Upper lobe of left lung (tissue), 4 donors: Measurements from ENCODE around the gene ORC4.
A peak's percentile ranks its signal among the peaks of the same experiment; 100 is the strongest.

ENCODE experiments used
- POLR2AphosphoS5 ChIP-seq, 2 donors: sonication (generic); formaldehyde crosslinking; IDR thresholded peaks; one replicate each; pipeline ENCODE4 v1.5.1; 2017; ENCODE audit warnings: antibody characterized with exemption in 2 of 2
- TF ChIP-seq, protein P1 (sequence below), 6 experiments: fragments of 450-650 bp in 4 of 6; fragments of 200-600 bp in 2 of 6; sonication (generic) in 2 of 6; IDR thresholded peaks; one replicate each; pipeline ENCODE4 v1.5.1; 2016 to 2019; ENCODE audit warnings: antibody characterized with exemption in 6 of 6

DNA sequence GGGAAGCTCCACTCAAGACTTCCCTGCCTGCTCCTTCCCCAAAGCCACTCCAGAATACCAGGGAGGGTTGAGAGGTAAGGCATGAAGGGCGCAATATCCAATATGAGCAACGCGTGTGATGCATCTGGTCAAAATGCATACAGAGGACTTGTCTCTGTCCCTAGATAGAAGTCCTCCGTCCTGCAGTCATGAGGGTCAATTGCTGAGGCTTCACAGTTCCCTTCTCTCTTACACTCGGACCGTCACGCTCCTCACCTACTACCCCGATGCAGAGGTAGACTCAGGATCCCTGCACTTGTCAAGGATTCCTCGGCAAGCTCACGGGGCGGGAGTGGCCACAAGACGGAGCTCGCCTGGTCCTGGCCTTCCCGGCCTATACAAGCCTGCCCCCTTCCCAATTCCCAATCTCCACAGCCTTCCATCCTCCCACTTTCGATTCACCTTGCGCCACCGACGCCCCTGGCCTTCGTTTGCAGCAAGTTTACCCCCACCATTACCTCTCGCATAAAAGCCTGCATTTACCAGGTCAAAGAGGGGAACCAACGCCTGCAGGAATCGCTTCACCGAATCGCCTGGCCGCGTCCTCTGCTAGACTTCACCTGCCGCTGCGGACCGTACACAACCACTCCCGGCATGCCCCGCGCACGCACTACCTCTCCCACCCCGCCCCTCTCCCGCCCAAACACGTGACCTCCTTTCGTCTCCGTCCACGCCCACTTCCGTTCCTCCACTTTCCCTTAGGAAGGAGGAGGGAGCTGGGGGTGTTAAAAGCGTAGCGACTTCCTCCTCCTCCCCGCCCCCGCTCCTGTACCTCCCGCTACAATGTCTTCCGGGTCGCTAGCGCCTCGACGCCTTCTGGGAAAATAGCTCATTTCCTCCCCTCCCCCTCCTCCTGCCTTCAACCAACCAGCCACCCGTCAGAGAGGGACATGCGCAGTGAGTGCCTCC is at the start of gene ORC4:
- TF ChIP-seq, protein P1, sequence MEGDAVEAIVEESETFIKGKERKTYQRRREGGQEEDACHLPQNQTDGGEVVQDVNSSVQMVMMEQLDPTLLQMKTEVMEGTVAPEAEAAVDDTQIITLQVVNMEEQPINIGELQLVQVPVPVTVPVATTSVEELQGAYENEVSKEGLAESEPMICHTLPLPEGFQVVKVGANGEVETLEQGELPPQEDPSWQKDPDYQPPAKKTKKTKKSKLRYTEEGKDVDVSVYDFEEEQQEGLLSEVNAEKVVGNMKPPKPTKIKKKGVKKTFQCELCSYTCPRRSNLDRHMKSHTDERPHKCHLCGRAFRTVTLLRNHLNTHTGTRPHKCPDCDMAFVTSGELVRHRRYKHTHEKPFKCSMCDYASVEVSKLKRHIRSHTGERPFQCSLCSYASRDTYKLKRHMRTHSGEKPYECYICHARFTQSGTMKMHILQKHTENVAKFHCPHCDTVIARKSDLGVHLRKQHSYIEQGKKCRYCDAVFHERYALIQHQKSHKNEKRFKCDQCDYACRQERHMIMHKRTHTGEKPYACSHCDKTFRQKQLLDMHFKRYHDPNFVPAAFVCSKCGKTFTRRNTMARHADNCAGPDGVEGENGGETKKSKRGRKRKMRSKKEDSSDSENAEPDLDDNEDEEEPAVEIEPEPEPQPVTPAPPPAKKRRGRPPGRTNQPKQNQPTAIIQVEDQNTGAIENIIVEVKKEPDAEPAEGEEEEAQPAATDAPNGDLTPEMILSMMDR (IDR thresholded peaks at IDR 0.05), result peak in 4 of 6 experiments; percentile 13 to 55 (median 32)
- peak; percentile 87 to 92 for TF ChIP-seq POLR2AphosphoS5 (IDR thresholded peaks at IDR 0.05)
